GM12878 (cell line): ENCODE data around the gene TECPR1. TPM values are rescaled to one million over a fixed set of nuclear protein-coding genes. Genes with fewer than 3 reads are reported as not detected.
A peak's percentile ranks its signal among the peaks of the same experiment; 100 is the strongest.

Experiments used
- ATAC-seq: fragments of 200-7000 bp; cut with Tn5 transposase; 3 replicates; pipeline ENCODE4 v1.9.1; 2020; ENCODE audit warnings: mild to moderate bottlenecking, moderate library complexity
- BruUV-seq: library from RNA; stranded (reverse); fragments of 400-500 nt; replicated peaks from 2 replicates; lab custom pipeline; 2021; lab: Mats Ljungman, UMichigan
- CTCF ChIA-PET: fragments of 300-600 bp; sonication (Branson Sonifier 250); formaldehyde crosslinking; extraction: SDS; loops from one replicate; lab custom pipeline; 2021; ENCODE audit warnings: inconsistent platforms; lab: Yijun Ruan, JAX
- POLR2A ChIA-PET: fragments of 350-600 bp; formaldehyde crosslinking; extraction: SDS; loops from one replicate; lab custom pipeline; 2021; ENCODE audit warnings: inconsistent platforms; lab: Charles Lee
- RAD21 ChIA-PET: fragments of 300-600 bp; sonication (Branson Sonifier 250); formaldehyde crosslinking; loops from one replicate; lab custom pipeline; 2023; ENCODE audit warnings: antibody characterized with exemption; ENCODE audit not compliant: unreplicated experiment; lab: Charles Lee
- SMC1A ChIA-PET: fragments of 300-600 bp; sonication (Branson Sonifier 250); formaldehyde crosslinking; loops from one replicate; lab custom pipeline; 2023; ENCODE audit not compliant: unreplicated experiment, uncharacterized antibody; lab: Charles Lee
- DNase-seq: peaks from one replicate; pipeline ENCODE4 v3.0.0-alpha.2; 2011; ENCODE audit warnings: low read depth, low spot score
- FAIRE-seq: peaks from 3 replicates; lab custom pipeline; 2011; peaks lifted over from hg19 to GRCh38; lab: Jason Lieb, UNC
- H2AFZ ChIP-seq: 2 replicates; pipeline ENCODE4 v1.6.0; 2011; ENCODE audit warnings: low read depth, low read length, control low read depth; ENCODE audit not compliant: control insufficient read depth
- H3K27ac ChIP-seq: 2 replicates; pipeline ENCODE4 v1.5.1; 2011; ENCODE audit warnings: control low read depth; ENCODE audit not compliant: control insufficient read depth, insufficient read depth
- H3K27me3 ChIP-seq, 2 experiments: replicated peaks in 1 of 2; 2 replicates each; pipeline versions ENCODE4 v1.6.0 to v1.6.1; 2011; ENCODE audit warnings: low read length in 1 of 2; ENCODE audit not compliant: control insufficient read depth in 2 of 2, insufficient read depth in 2 of 2
- H3K36me3 ChIP-seq, 2 experiments: 2 replicates each; pipeline ENCODE4 v1.5.1; 2011; ENCODE audit warnings: low read length in 1 of 2; ENCODE audit not compliant: control insufficient read depth in 2 of 2, insufficient read depth in 2 of 2
- H3K4me1 ChIP-seq: 2 replicates; pipeline ENCODE4 v1.6.1; 2011; ENCODE audit warnings: mild to moderate bottlenecking, low read length, moderate library complexity, mixed read lengths; ENCODE audit not compliant: control insufficient read depth, insufficient read depth
- H3K4me2 ChIP-seq: 2 replicates; pipeline ENCODE4 v1.6.0; 2011; ENCODE audit warnings: control low read depth; ENCODE audit not compliant: control insufficient read depth, insufficient read depth
- H3K4me3 ChIP-seq: fragments of 200-600 bp; sonication (generic); 2 replicates; pipeline ENCODE4 v1.5.1; 2016
- H3K79me2 ChIP-seq: 2 replicates; pipeline ENCODE4 v1.6.0; 2011; ENCODE audit warnings: low read length; ENCODE audit not compliant: control insufficient read depth, insufficient read depth
- H3K9ac ChIP-seq: 2 replicates; pipeline ENCODE4 v1.8.0; 2011; ENCODE audit warnings: low read length, control low read depth, mixed read lengths; ENCODE audit not compliant: control insufficient read depth, insufficient read depth
- H3K9me3 ChIP-seq: replicated peaks from 3 replicates; pipeline ENCODE4 v1.5.1; 2011; ENCODE audit warnings: mild to moderate bottlenecking, low read length; ENCODE audit not compliant: control insufficient read depth, insufficient read depth
- H4K20me1 ChIP-seq: 2 replicates; pipeline ENCODE4 v1.6.0; 2011; ENCODE audit not compliant: control insufficient read depth, insufficient read depth
- ASH2L ChIP-seq: fragments of 300-600, 200-600 bp; sonication (generic); IDR thresholded peaks from 2 replicates; pipeline ENCODE4 v1.6.1; 2017; ENCODE audit warnings: low read depth, mild to moderate bottlenecking, borderline replicate concordance
- CBX3 ChIP-seq: fragments of 200-600 bp; sonication (generic); IDR thresholded peaks from 2 replicates; pipeline ENCODE4 v1.6.1; 2016; ENCODE audit warnings: low read depth, borderline replicate concordance
- GABPA ChIP-seq: IDR thresholded peaks from 2 replicates; pipeline ENCODE4 v1.6.1; 2014; ENCODE audit warnings: antibody characterized with exemption, low read depth, mild to moderate bottlenecking, inconsistent platforms
- HCFC1 ChIP-seq: fragments of 150-350 bp; IDR thresholded peaks from 2 replicates; pipeline ENCODE4 v1.6.1; 2014; ENCODE audit warnings: low read length
- KLF5 ChIP-seq: fragments of 450-650 bp; IDR thresholded peaks from 2 replicates; pipeline ENCODE4 v1.6.1; 2014; ENCODE audit warnings: mild to moderate bottlenecking; ENCODE audit not compliant: partially characterized antibody
- MTA3 ChIP-seq: IDR thresholded peaks from 2 replicates; pipeline ENCODE4 v1.6.1; 2012; ENCODE audit warnings: low read length, inconsistent platforms, borderline replicate concordance
- POU2F2 ChIP-seq: IDR thresholded peaks from 3 replicates; pipeline ENCODE4 v1.6.1; 2011; ENCODE audit warnings: low read depth, mild to moderate bottlenecking, low read length, borderline replicate concordance
- TCF7 ChIP-seq: IDR thresholded peaks from 2 replicates; pipeline ENCODE4 v1.6.1; 2014; ENCODE audit warnings: antibody characterized with exemption, borderline replicate concordance
- ZSCAN29 ChIP-seq: fragments of 450-650 bp; IDR thresholded peaks from 2 replicates; pipeline ENCODE4 v1.6.1; 2017; ENCODE audit warnings: mild to moderate bottlenecking, moderate library complexity
- WGBS: methylation state at CpG from one replicate; pipeline ENCODE4 v1.1.6; 2016; ENCODE audit warnings: low lambda C conversion rate; ENCODE audit not compliant: insufficient replicate concordance, insufficient coverage; ENCODE audit errors: missing lambda C conversion rate; 5-methylcytosine and 5-hydroxymethylcytosine counted together
- in situ Hi-C: fragments of 300-500 bp; cut with MboI; formaldehyde crosslinking; loops from 9 replicates; pipeline ENCODE4 v1.14.3; 2018; ENCODE audit warnings: mixed read lengths
- intact Hi-C: fragments of 100-400 bp; cut with micrococcal nuclease; formaldehyde crosslinking; loops from one replicate; pipeline ENCODE4 v1.14.2; 2022; ENCODE audit not compliant: unreplicated experiment
- polyA plus RNA-seq, 11 experiments: library from polyadenylated mRNA; depleted of rRNA in 4 of 11; unstranded in 6 of 11; stranded (reverse) in 5 of 11; fragments of >200 nt; fragmentation: Nextera tagmentation in 4 of 11; fragmentation: Illumina TruSeq in 1 of 11; extraction: Ambion mirVana in 4 of 11; extraction: Trizol in 1 of 11; gene quantifications; 1 replicate in 1 of 11; 2 replicates in 10 of 11; pipeline versions ENCODE4 v1.2.1 to v1.2.3, GENCODE V29; 2011 to 2016; ENCODE audit warnings: inconsistent platforms in 2 of 11, missing spikeins in 2 of 11, low read depth in 1 of 11
- total RNA-seq, 4 experiments: library from RNA; depleted of rRNA in 3 of 4; stranded (reverse); fragments of >200 nt in 3 of 4; fragmentation: Illumina TruSeq in 1 of 4; extraction: Trizol in 1 of 4; gene quantifications; 2 replicates each; pipeline versions ENCODE4 v1.2.1 to v1.2.3, GENCODE V29; 2013 to 2021
- TF ChIP-seq, protein P1 (sequence below): IDR thresholded peaks from 2 replicates; pipeline ENCODE4 v1.6.1; 2011; ENCODE audit warnings: borderline replicate concordance, low read depth, mild to moderate bottlenecking, moderate library complexity, mixed read lengths, low read length; ENCODE audit not compliant: insufficient read depth; ENCODE audit errors: extremely low read length
- TF ChIP-seq, protein P2 (sequence below): fragments of 450-650 bp; IDR thresholded peaks from 2 replicates; pipeline ENCODE4 v1.6.1; 2018; ENCODE audit warnings: borderline replicate concordance, mild to moderate bottlenecking; ENCODE audit not compliant: partially characterized antibody
- TF ChIP-seq, protein P3 (sequence below): fragments of 450-650 bp; IDR thresholded peaks from 2 replicates; pipeline ENCODE4 v1.6.1; 2017; ENCODE audit warnings: low read depth, mild to moderate bottlenecking, moderate library complexity

Gene TECPR1
- total and polyA plus RNA-seq, 10 of the 15 experiments (the other 5 are each of a cell fraction or from before 2014, with no cell fraction given) = 0.26 to 16.8 (median 4.2) TPM

DNA sequence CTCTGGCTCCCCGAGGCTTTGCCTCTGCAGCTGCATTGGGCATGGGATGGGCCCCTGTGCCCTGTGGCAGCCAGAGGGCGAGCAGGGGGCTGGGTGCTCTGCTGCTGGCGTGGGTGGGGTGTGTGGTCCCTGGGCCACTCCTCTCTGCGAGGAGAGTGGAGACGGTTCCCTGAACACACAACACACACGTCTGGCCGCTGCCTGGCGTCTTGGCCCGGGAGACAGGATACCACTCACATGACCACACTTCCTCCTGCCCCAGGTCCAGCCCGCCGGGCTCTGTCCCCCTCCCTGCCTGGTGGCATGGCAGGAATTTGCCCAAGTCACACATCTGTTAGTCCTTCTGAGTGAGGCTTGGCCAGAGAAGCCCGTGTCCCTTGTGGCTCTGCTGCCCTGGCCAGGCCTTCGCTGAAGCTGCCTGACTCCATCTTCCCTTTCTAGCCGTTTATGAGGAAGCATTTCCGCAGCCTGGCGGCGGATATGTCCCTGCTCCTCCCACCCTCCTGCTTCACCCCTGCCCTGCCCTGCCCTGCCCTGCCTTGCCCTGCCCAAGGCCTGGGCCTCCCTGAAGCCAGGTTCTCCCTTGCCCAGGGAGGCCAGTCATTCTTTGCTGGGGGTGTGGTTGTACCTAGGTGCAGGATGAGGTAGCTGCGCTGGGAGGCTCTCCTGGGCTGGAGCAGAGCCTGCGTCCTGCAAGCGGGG is 32.5 kb upstream of the TECPR1 start:
- H2AFZ ChIP-seq = no peak overlapping the region
- peaks cover 8% of the 10 kb centered on the region for H3K4me1 ChIP-seq
- RAD21 ChIA-PET = interaction anchor here (1.1 kb wide), 1 partner anchor 117 kb away, joined by 8 read pairs; the partner anchor contains the start of gene BAIAP2L1
- intact Hi-C loops = no loop called here
- H3K79me2 ChIP-seq = peaks cover 2% of the 10 kb centered on the region; the same call in 1 of the 2 replicates
- no peaks in the 10 kb centered on the region for H3K27me3 ChIP-seq
- ATAC-seq (no peak), DNase-seq (no peak)
- no TSS peak for BruUV-seq
- TF ChIP-seq CBX3 (no peak), MTA3 (no peak), TCF7 (no peak), GABPA (no peak), ZSCAN29 (no peak), ASH2L (no peak), POU2F2 (no peak), KLF5 (no peak), HCFC1 (no peak)
- TF ChIP-seq, protein P1, sequence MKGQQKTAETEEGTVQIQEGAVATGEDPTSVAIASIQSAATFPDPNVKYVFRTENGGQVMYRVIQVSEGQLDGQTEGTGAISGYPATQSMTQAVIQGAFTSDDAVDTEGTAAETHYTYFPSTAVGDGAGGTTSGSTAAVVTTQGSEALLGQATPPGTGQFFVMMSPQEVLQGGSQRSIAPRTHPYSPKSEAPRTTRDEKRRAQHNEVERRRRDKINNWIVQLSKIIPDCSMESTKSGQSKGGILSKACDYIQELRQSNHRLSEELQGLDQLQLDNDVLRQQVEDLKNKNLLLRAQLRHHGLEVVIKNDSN = no peak
- TF ChIP-seq, protein P2, sequence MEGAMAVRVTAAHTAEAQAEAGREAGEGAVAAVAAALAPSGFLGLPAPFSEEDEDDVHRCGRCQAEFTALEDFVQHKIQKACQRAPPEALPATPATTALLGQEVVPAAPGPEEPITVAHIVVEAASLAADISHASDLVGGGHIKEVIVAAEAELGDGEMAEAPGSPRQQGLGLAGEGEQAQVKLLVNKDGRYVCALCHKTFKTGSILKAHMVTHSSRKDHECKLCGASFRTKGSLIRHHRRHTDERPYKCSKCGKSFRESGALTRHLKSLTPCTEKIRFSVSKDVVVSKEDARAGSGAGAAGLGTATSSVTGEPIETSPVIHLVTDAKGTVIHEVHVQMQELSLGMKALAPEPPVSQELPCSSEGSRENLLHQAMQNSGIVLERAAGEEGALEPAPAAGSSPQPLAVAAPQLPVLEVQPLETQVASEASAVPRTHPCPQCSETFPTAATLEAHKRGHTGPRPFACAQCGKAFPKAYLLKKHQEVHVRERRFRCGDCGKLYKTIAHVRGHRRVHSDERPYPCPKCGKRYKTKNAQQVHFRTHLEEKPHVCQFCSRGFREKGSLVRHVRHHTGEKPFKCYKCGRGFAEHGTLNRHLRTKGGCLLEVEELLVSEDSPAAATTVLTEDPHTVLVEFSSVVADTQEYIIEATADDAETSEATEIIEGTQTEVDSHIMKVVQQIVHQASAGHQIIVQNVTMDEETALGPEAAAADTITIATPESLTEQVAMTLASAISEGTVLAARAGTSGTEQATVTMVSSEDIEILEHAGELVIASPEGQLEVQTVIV = no peak
- TF ChIP-seq, protein P3, sequence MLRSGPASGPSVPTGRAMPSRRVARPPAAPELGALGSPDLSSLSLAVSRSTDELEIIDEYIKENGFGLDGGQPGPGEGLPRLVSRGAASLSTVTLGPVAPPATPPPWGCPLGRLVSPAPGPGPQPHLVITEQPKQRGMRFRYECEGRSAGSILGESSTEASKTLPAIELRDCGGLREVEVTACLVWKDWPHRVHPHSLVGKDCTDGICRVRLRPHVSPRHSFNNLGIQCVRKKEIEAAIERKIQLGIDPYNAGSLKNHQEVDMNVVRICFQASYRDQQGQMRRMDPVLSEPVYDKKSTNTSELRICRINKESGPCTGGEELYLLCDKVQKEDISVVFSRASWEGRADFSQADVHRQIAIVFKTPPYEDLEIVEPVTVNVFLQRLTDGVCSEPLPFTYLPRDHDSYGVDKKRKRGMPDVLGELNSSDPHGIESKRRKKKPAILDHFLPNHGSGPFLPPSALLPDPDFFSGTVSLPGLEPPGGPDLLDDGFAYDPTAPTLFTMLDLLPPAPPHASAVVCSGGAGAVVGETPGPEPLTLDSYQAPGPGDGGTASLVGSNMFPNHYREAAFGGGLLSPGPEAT = no peak
- TF ChIP-seq, all 136 proteins: peak for 0
- Histone ChIP-seq H3K27ac (no peak overlapping the region), H3K4me3 (no peak overlapping the region), H4K20me1 (no peaks in the 10 kb centered on the region), H3K9ac (no peak overlapping the region), H3K4me2 (0 out of 2 replicates have a peak overlapping the region, but pooled peaks have one; percentile 17), H3K36me3 (no peaks in the 10 kb centered on the region; a peak in 2 of 4 replicates), H3K9me3 (no peaks in the 10 kb centered on the region)
- CTCF ChIA-PET = interaction anchor here (2.8 kb wide), 1 partner anchor 117 kb away, joined by 10 read pairs; the partner anchor contains the start of gene BAIAP2L1
- POLR2A ChIA-PET = no interaction called here
- no peak for FAIRE-seq
- SMC1A ChIA-PET = no interaction called here
- in situ Hi-C loops = no loop called here
- WGBS = 77% methylated on average over 19 of the region's 20 CpGs
